HCT116 (cell line): ENCODE data around the gene INHBE. TPM values are rescaled to one million over a fixed set of nuclear protein-coding genes. Genes with fewer than 3 reads are reported as not detected.

Experiments
- ATAC-seq: fragments of 200-7000 bp; cut with Tn5 transposase; 2 replicates; pipeline ENCODE4 v1.9.1; 2020; ENCODE audit warnings: mild to moderate bottlenecking, moderate library complexity
- BruUV-seq: library from RNA; stranded (reverse); fragments of 400-500 nt; replicated peaks from 2 replicates; lab custom pipeline; 2021; lab: Mats Ljungman, UMichigan
- CTCF ChIA-PET: fragments of 300-600 bp; sonication (Branson Sonifier 250); formaldehyde crosslinking; loops from one replicate; lab custom pipeline; 2021; ENCODE audit warnings: antibody characterized with exemption; lab: Charles Lee
- POLR2A ChIA-PET: fragments of 300-600, 350-600 bp; sonication (Branson Sonifier 250); formaldehyde crosslinking; loops from one replicate; lab custom pipeline; 2021; ENCODE audit warnings: antibody characterized with exemption; lab: Charles Lee
- RAD21 ChIA-PET, 2 experiments: fragments of 300-600 bp; sonication (Branson Sonifier 250); formaldehyde crosslinking; loops; one replicate each; lab custom pipeline; 2023; ENCODE audit warnings: low total read pairs in 2 of 2; ENCODE audit not compliant: uncharacterized antibody in 2 of 2, unreplicated experiment in 2 of 2, low non-redundant PET in 1 of 2; lab: Charles Lee
- DNase-seq: peaks from one replicate; pipeline ENCODE4 v3.0.0-alpha.2; 2010; ENCODE audit warnings: low read depth, low spot score
- H2AFZ ChIP-seq: fragments of 200-600 bp; shearing (Covaris generic), sonication (generic); 2 replicates; pipeline ENCODE4 v1.6.1; 2017; ENCODE audit warnings: low read depth, mixed run types, mixed read lengths, antibody characterized with exemption, low read length; ENCODE audit not compliant: poor library complexity, severe bottlenecking
- H3K27ac ChIP-seq: 2 replicates; pipeline ENCODE4 v1.5.1; 2012; ENCODE audit warnings: low read depth, low read length
- H3K27me3 ChIP-seq: fragments of 200-600 bp; sonication (generic); 2 replicates; pipeline ENCODE4 v1.6.1; 2016; ENCODE audit warnings: mixed run types, low read length, mixed read lengths; ENCODE audit not compliant: insufficient read depth
- H3K36me3 ChIP-seq, 2 experiments: fragments of 200-500 bp in 1 of 2; fragments of 200-600 bp in 1 of 2; sonication (Bioruptor generic) in 1 of 2; sonication (generic) in 1 of 2; 2 replicates each; pipeline versions ENCODE4 v1.5.1 to v1.6.1; 2014 to 2016; ENCODE audit warnings: low read length in 2 of 2, inconsistent platforms in 1 of 2, mixed read lengths in 1 of 2, mixed run types in 1 of 2; ENCODE audit not compliant: insufficient read depth in 2 of 2, control insufficient read depth in 1 of 2
- H3K4me1 ChIP-seq, 2 experiments: fragments of 200-600 bp in 1 of 2; sonication (generic) in 1 of 2; 2 replicates each; pipeline versions ENCODE4 v1.5.1 to v1.6.1; 2012 to 2017; ENCODE audit warnings: low read length in 2 of 2, inconsistent platforms in 1 of 2, mild to moderate bottlenecking in 1 of 2, mixed read lengths in 1 of 2, mixed run types in 1 of 2, moderate library complexity in 1 of 2; ENCODE audit not compliant: insufficient read depth in 2 of 2, control insufficient read depth in 1 of 2
- H3K4me2 ChIP-seq: fragments of 200-600 bp; sonication (generic); 2 replicates; pipeline ENCODE4 v1.6.1; 2017; ENCODE audit warnings: mixed run types, low read length, mixed read lengths
- H3K4me3 ChIP-seq, 2 experiments: fragments of 200-600 bp in 1 of 2; sonication (generic) in 1 of 2; replicated peaks in 1 of 2; 2 replicates each; pipeline ENCODE4 v1.5.1; 2011 to 2016; ENCODE audit warnings: low read length in 2 of 2, control low read depth in 1 of 2, low read depth in 1 of 2, mild to moderate bottlenecking in 1 of 2, mixed read lengths in 1 of 2, mixed run types in 1 of 2
- H3K79me2 ChIP-seq: fragments of 200-600 bp; sonication (generic); 2 replicates; pipeline ENCODE4 v1.6.1; 2017; ENCODE audit warnings: mild to moderate bottlenecking, mixed run types, low read length, moderate library complexity, mixed read lengths; ENCODE audit not compliant: insufficient read depth
- H3K9ac ChIP-seq: fragments of 200-600 bp; sonication (generic); 2 replicates; pipeline ENCODE4 v1.6.1; 2016; ENCODE audit warnings: low read length, mixed read lengths
- H3K9me2 ChIP-seq: fragments of 200-600 bp; sonication (generic), shearing (Covaris generic); 2 replicates; pipeline ENCODE4 v1.6.1; 2017; ENCODE audit warnings: mixed run types, mild to moderate bottlenecking, moderate library complexity; ENCODE audit not compliant: insufficient read depth
- H3K9me3 ChIP-seq, 2 experiments: fragments of 200-500 bp in 1 of 2; fragments of 200-600 bp in 1 of 2; sonication (Bioruptor generic) in 1 of 2; sonication (generic) in 1 of 2; 2 replicates each; pipeline ENCODE4 v1.6.1; 2014 to 2017; ENCODE audit warnings: low read length in 2 of 2, mixed read lengths in 2 of 2, inconsistent platforms in 1 of 2, low read depth in 1 of 2, mild to moderate bottlenecking in 1 of 2, mixed run types in 1 of 2, moderate library complexity in 1 of 2; ENCODE audit not compliant: control insufficient read depth in 1 of 2, insufficient read depth in 1 of 2
- H4K20me1 ChIP-seq: fragments of 200-600 bp; sonication (generic), shearing (Covaris generic); 2 replicates; pipeline ENCODE4 v1.6.1; 2017; ENCODE audit warnings: mixed run types, mild to moderate bottlenecking, moderate library complexity; ENCODE audit not compliant: insufficient read depth
- CEBPB ChIP-seq: IDR thresholded peaks from 2 replicates; pipeline ENCODE4 v1.6.1; 2012; ENCODE audit warnings: low read depth
- EGR1 ChIP-seq: IDR thresholded peaks from 2 replicates; pipeline ENCODE4 v1.6.1; 2012; ENCODE audit warnings: low read depth
- EZH2 ChIP-seq: fragments of 200-600 bp; sonication (generic); IDR thresholded peaks from 2 replicates; pipeline ENCODE4 v1.6.1; 2017; ENCODE audit warnings: antibody characterized with exemption, mixed run types
- FOSL1 ChIP-seq: IDR thresholded peaks from 2 replicates; pipeline ENCODE4 v1.6.1; 2012; ENCODE audit warnings: low read depth
- POLR2A ChIP-seq: IDR thresholded peaks from 2 replicates; pipeline ENCODE4 v1.7.0; 2011; ENCODE audit warnings: borderline replicate concordance; ENCODE audit not compliant: insufficient read depth, insufficient read length; ENCODE audit errors: extremely low read depth
- POLR2AphosphoS5 ChIP-seq: IDR thresholded peaks from 2 replicates; pipeline ENCODE4 v1.6.1; 2011; ENCODE audit warnings: mild to moderate bottlenecking, low read depth, low read length, moderate library complexity
- RAD21 ChIP-seq: IDR thresholded peaks from 2 replicates; pipeline ENCODE4 v1.6.1; 2012; ENCODE audit warnings: low read depth, mild to moderate bottlenecking
- SIN3A ChIP-seq: IDR thresholded peaks from 2 replicates; pipeline ENCODE4 v1.6.1; 2012; ENCODE audit warnings: low read depth
- SP1 ChIP-seq: IDR thresholded peaks from 2 replicates; pipeline ENCODE4 v1.6.1; 2012; ENCODE audit warnings: low read depth
- SRF ChIP-seq: IDR thresholded peaks from 2 replicates; pipeline ENCODE4 v1.6.1; 2012; ENCODE audit warnings: low read depth
- TCF7L2 ChIP-seq: IDR thresholded peaks from 2 replicates; pipeline ENCODE4 v1.7.0; 2011; ENCODE audit warnings: borderline replicate concordance, inconsistent platforms; ENCODE audit not compliant: insufficient read depth, insufficient read length; ENCODE audit errors: extremely low read depth
- YY1 ChIP-seq: IDR thresholded peaks from 2 replicates; pipeline ENCODE4 v1.6.1; 2011; ENCODE audit warnings: low read length, low read depth, moderate library complexity, mild to moderate bottlenecking; ENCODE audit not compliant: insufficient replicate concordance; ENCODE audit errors: extremely low read depth
- ZFX ChIP-seq: fragments of 450-650 bp; IDR thresholded peaks from 2 replicates; pipeline ENCODE4 v1.6.1; 2017
- ZNF274 ChIP-seq: fragments of 200-500 bp; sonication (Bioruptor generic); IDR thresholded peaks from 2 replicates; pipeline ENCODE4 v1.6.1; 2014; ENCODE audit warnings: mild to moderate bottlenecking, low read depth, low read length, inconsistent platforms
- intact Hi-C: fragments of 100-400 bp; cut with micrococcal nuclease; formaldehyde crosslinking; loops from 2 replicates; pipeline ENCODE4 v1.10.0; 2022
- total RNA-seq: library from RNA; stranded (reverse); gene quantifications from one replicate; pipeline ENCODE4 v1.2.1, GENCODE V29; 2021; ENCODE audit not compliant: unreplicated experiment
- TF ChIP-seq, protein P1 (sequence below): IDR thresholded peaks from 2 replicates; pipeline ENCODE4 v1.6.1; 2012; ENCODE audit warnings: low read depth
- TF ChIP-seq, protein P2 (sequence below): IDR thresholded peaks from 2 replicates; pipeline ENCODE4 v1.6.1; 2011; ENCODE audit warnings: mild to moderate bottlenecking, low read length, moderate library complexity; ENCODE audit not compliant: insufficient replicate concordance; ENCODE audit errors: extremely low read depth
- TF ChIP-seq, protein P3 (sequence below): IDR thresholded peaks from 2 replicates; pipeline ENCODE4 v1.6.1; 2012
- TF ChIP-seq, protein P4 (sequence below), 3 experiments: fragments of 200-600 bp in 1 of 3; sonication (generic) in 1 of 3; IDR thresholded peaks in 2 of 3; conservative IDR thresholded peaks in 1 of 3; 2 replicates each; pipeline ENCODE4 v1.5.1; 2012 to 2017; ENCODE audit warnings: low read depth in 2 of 3, low read length in 2 of 3, antibody characterized with exemption in 1 of 3, borderline replicate concordance in 1 of 3, control low read depth in 1 of 3, mild to moderate bottlenecking in 1 of 3, mixed read lengths in 1 of 3, mixed run types in 1 of 3, moderate library complexity in 1 of 3; ENCODE audit not compliant: insufficient read depth in 1 of 3

Gene INHBE
- total RNA-seq, 1 experiment from 2014 or later: 0.89 TPM

DNA sequence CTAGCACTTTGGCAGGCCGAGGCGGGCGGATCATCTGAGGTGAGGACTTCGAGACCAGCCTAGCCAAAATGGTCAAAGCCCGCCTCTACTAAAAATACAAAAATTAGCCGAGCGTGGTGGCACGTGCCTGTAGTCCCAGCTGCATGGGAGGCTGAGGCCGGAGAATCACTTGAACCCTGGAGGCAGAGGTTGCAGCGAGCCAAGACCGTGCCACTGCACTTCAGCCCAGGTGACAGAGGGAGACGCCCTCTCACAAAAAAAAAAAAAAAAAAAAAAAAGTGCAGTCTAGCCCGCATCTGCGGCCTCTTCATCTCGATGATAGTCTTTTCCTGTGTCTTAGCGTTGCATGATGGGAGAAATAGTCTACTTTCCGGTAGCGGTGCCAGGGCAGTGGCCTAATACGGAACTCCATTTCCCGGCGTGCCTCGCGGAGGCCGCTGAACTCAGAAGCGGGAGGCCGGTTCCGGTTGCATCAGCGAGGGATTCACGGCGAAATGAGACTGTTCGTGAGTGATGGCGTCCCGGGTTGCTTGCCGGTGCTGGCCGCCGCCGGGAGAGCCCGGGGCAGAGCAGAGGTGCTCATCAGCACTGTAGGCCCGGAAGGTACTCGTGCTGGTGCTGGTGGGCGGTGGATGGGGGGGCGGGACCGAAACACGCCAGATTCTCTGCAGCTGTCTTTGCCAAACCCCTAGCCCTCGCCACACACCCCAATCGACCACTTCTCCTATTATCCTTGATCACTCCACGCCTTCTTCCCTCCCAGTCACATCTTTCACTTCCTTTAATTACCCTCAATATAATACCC lies 32.7 kb downstream of the INHBE start, which contains the start of gene MARS1:
Gene MARS1, plus strand, starts transcription at position 472 of the 805 bp plus-strand sequence. Its CDS starts 23 bp downstream, at position 495.
- H3K9me3 ChIP-seq: no peaks in the 10 kb centered on the region
- ChIA-PET POLR2A (interaction anchor here (0.7 to 1.3 kb wide), 2 partner anchors 29 to 44 kb away, joined by 3 to 4 read pairs; no protein-coding TSS in a partner anchor), CTCF (no interaction called here), RAD21 (no interaction called here)
- peak within 1 kb of the TSS; percentile 76 for H3K9ac ChIP-seq
- H3K27me3 ChIP-seq: no peaks in the 10 kb centered on the region
- BruUV-seq: no TSS peak
- ATAC-seq: peak; percentile 94
- peaks cover 17 to 32% of the 10 kb centered on the region in 2 experiments for H3K36me3 ChIP-seq
- no peaks in the 10 kb centered on the region for H3K9me2 ChIP-seq
- peaks cover 41% of the 10 kb centered on the region for H3K79me2 ChIP-seq
- H3K4me1 ChIP-seq: peaks cover 4 to 14% of the 10 kb centered on the region in 2 experiments; a peak in 3 of 4 replicates
- H3K4me2 ChIP-seq: peak within 1 kb of the TSS; percentile 86
- intact Hi-C loops: loop anchor here (2.0 kb wide), 1 partner anchor 29 kb away; the partner anchor contains the start of gene GLI1
- DNase-seq: peak; percentile 94
- H2AFZ ChIP-seq: no peak within 1 kb of the TSS
- H3K4me3 ChIP-seq: peak within 1 kb of the TSS; percentile 97 to 100
- H4K20me1 ChIP-seq: no peaks in the 10 kb centered on the region
- peak within 1 kb of the TSS; percentile 68 for H3K27ac ChIP-seq
- TF ChIP-seq, protein P1, sequence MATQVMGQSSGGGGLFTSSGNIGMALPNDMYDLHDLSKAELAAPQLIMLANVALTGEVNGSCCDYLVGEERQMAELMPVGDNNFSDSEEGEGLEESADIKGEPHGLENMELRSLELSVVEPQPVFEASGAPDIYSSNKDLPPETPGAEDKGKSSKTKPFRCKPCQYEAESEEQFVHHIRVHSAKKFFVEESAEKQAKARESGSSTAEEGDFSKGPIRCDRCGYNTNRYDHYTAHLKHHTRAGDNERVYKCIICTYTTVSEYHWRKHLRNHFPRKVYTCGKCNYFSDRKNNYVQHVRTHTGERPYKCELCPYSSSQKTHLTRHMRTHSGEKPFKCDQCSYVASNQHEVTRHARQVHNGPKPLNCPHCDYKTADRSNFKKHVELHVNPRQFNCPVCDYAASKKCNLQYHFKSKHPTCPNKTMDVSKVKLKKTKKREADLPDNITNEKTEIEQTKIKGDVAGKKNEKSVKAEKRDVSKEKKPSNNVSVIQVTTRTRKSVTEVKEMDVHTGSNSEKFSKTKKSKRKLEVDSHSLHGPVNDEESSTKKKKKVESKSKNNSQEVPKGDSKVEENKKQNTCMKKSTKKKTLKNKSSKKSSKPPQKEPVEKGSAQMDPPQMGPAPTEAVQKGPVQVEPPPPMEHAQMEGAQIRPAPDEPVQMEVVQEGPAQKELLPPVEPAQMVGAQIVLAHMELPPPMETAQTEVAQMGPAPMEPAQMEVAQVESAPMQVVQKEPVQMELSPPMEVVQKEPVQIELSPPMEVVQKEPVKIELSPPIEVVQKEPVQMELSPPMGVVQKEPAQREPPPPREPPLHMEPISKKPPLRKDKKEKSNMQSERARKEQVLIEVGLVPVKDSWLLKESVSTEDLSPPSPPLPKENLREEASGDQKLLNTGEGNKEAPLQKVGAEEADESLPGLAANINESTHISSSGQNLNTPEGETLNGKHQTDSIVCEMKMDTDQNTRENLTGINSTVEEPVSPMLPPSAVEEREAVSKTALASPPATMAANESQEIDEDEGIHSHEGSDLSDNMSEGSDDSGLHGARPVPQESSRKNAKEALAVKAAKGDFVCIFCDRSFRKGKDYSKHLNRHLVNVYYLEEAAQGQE: no peak
- TF ChIP-seq POLR2A: peak; percentile 53
- peak; percentile 63 for TF ChIP-seq CEBPB
- peak; percentile 90 for TF ChIP-seq SIN3A
- peak; percentile 62 for TF ChIP-seq YY1
- TF ChIP-seq RAD21: peak; percentile 31; the same call in 1 of the 2 replicates
- TF ChIP-seq SRF: peak; percentile 87
- no peak for TF ChIP-seq ZFX
- TF ChIP-seq POLR2AphosphoS5: peak; percentile 87
- TF ChIP-seq EGR1: no peak
- TF ChIP-seq, protein P2, sequence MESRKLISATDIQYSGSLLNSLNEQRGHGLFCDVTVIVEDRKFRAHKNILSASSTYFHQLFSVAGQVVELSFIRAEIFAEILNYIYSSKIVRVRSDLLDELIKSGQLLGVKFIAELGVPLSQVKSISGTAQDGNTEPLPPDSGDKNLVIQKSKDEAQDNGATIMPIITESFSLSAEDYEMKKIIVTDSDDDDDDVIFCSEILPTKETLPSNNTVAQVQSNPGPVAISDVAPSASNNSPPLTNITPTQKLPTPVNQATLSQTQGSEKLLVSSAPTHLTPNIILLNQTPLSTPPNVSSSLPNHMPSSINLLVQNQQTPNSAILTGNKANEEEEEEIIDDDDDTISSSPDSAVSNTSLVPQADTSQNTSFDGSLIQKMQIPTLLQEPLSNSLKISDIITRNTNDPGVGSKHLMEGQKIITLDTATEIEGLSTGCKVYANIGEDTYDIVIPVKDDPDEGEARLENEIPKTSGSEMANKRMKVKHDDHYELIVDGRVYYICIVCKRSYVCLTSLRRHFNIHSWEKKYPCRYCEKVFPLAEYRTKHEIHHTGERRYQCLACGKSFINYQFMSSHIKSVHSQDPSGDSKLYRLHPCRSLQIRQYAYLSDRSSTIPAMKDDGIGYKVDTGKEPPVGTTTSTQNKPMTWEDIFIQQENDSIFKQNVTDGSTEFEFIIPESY: no peak
- peak; percentile 25; the same call in 1 of the 2 replicates for TF ChIP-seq SP1
- TF ChIP-seq, protein P3, sequence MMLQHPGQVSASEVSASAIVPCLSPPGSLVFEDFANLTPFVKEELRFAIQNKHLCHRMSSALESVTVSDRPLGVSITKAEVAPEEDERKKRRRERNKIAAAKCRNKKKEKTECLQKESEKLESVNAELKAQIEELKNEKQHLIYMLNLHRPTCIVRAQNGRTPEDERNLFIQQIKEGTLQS: no peak
- TF ChIP-seq, protein P4, sequence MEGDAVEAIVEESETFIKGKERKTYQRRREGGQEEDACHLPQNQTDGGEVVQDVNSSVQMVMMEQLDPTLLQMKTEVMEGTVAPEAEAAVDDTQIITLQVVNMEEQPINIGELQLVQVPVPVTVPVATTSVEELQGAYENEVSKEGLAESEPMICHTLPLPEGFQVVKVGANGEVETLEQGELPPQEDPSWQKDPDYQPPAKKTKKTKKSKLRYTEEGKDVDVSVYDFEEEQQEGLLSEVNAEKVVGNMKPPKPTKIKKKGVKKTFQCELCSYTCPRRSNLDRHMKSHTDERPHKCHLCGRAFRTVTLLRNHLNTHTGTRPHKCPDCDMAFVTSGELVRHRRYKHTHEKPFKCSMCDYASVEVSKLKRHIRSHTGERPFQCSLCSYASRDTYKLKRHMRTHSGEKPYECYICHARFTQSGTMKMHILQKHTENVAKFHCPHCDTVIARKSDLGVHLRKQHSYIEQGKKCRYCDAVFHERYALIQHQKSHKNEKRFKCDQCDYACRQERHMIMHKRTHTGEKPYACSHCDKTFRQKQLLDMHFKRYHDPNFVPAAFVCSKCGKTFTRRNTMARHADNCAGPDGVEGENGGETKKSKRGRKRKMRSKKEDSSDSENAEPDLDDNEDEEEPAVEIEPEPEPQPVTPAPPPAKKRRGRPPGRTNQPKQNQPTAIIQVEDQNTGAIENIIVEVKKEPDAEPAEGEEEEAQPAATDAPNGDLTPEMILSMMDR (IDR thresholded peaks at IDR 0.05 in 2 of 3, conservative IDR thresholded peaks at IDR 0.05 in 1 of 3; ENCODE audit: borderline replicate concordance in 1 of 3, insufficient read depth in 1 of 3, low read depth in 2 of 3, low read length in 2 of 3): peak in 2 of 3 experiments; percentile 37 to 46; a peak in 3 of 6 replicates
- no peak for TF ChIP-seq EZH2
- no peak for TF ChIP-seq FOSL1
- peak; percentile 68 for TF ChIP-seq TCF7L2
- TF ChIP-seq ZNF274: no peak
